Right lobe of liver (tissue), 4 donors: ENCODE data around the gene FIP1L1.

Source experiments
- CTCF ChIP-seq, 4 donors: fragments of 200-600 bp in 3 of 4; fragments of 450-650 bp in 1 of 4; IDR thresholded peaks; one replicate each; pipeline versions ENCODE4 v1.5.1 to v1.8.0; 2016 to 2022; ENCODE audit warnings: antibody characterized with exemption in 4 of 4, mild to moderate bottlenecking in 2 of 4
- POLR2A ChIP-seq: fragments of 450-650 bp; IDR thresholded peaks from one replicate; pipeline ENCODE4 v1.6.1; 2017; ENCODE audit warnings: antibody characterized with exemption, mild to moderate bottlenecking
- donor health status: DM: no; HTN: no; CAD: no.
- donor health status: DM: no; HTN: no; CAD: no.
- donor health status: DM: no; HTN: yes; CAD: no.

- TF ChIP-seq CTCF (IDR thresholded peaks at IDR 0.05) (no peak), POLR2A (no peak)
These were observed 78.3 kb downstream of the FIP1L1 start for GRCh38 chr4:53455766-53456165.
